HG03521 (cell line): Measurements from ENCODE around the gene KYAT1.
A peak's percentile ranks its signal among the peaks of the same experiment; 100 is the strongest.

Experiments
- ATAC-seq: cut with Tn5 transposase; IDR thresholded peaks from one replicate; pipeline ENCODE4 v1.9.1; 2021; ENCODE audit warnings: mild to moderate bottlenecking, moderate library complexity; ENCODE audit not compliant: unreplicated experiment

KYAT1 gene

DNA sequence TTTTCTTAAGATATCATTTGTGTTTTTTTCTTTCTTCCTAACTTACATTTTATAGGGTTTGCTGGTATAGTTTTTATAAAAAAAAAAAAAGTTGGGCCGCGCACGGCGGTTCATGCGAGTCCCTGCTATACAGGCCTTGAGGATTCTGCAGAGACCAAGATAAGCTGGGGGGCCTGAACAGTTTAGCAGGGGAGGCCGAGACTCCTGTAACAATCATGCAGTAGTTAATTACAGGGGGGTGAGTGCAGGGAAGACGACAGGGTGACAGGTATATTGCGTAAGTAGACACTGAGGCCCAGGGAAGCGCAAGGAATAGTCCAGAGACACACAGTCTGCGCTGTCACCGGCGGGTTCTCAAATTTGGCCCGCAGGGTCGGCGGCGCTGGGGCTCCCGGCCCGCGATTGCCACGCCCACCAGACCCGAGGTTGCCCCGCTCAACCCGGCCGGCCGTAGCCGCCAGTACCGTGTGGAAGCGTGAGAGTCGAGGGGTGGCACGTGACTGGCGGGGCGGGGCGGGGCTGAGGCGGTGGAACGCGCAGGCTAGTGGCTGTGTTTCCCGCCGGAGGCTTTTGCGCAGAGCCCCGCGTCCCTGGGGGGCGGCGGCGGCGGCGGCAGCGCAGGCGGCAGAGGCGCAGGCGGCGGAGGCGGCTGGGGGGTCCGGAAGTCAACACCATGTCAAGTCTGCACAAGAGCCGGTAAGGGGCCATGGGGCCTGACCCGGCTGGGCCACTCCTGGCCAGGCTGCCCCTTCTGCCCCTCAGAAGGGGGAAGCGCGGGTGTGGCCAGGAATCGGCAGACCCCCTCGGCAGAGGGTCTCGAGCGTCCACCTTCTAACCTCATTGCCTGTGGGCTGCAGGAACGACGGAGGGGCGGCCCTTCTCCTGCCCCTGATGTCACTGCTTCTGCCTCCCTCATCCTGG lies 94.8 kb downstream of the KYAT1 start, which contains the start of gene TBC1D13:
Gene TBC1D13, plus strand, starts transcription at position 573 of the 921 bp plus-strand sequence. Its CDS starts 101 bp downstream, at position 674.
- ATAC-seq, result peak; percentile 90

DNA sequence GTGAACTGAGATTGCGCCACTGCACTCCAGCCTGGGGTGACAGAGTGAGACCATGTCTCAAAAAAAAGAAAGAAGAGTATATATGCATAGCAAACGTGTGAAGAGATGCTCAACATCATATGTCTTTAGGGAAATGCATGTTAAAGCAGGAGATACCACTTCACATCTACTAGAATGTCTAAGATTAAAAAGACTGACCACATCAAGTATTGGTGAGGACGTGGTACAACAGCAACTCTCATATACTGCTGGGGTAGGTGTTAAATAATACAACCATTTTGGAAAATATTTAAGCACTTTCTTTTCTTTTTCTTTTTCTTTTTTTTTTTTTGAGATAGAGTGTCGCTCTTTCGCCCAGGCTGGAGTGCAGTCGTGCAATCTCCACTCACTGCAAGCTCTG lies 96.3 kb downstream of the KYAT1 start:
- ATAC-seq, result no peak
